HepG2 (cell line): Measurements from ENCODE around the gene SNRPD3. TPM values are rescaled to one million over a fixed set of nuclear protein-coding genes. Genes with fewer than 3 reads are reported as not detected.

Experiments used
- ETV5 ChIP-seq: IDR thresholded peaks from 2 replicates; pipeline ENCODE4 v1.6.1; 2018; ENCODE audit warnings: missing biosample characterization, missing genetic modification reagents, inconsistent platforms, borderline replicate concordance
- IRF2 ChIP-seq: IDR thresholded peaks from 2 replicates; pipeline ENCODE4 v1.6.1; 2018; ENCODE audit warnings: missing genetic modification reagents, missing compliant biosample characterization
- ISL2 ChIP-seq: sonication (generic); formaldehyde crosslinking; IDR thresholded peaks from 2 replicates; pipeline ENCODE4 v1.5.0; 2020; ENCODE audit warnings: missing genetic modification reagents
- MBD4 ChIP-seq: IDR thresholded peaks from 2 replicates; pipeline ENCODE4 v1.6.1; 2012; ENCODE audit warnings: low read length, inconsistent platforms, borderline replicate concordance
- PHF20 ChIP-seq: sonication (generic); formaldehyde crosslinking; IDR thresholded peaks from 2 replicates; pipeline ENCODE4 v1.5.0; 2020; ENCODE audit warnings: mild to moderate bottlenecking, missing genetic modification reagents
- REL ChIP-seq: sonication (generic); formaldehyde crosslinking; conservative IDR thresholded peaks from 2 replicates; pipeline ENCODE4 v1.8.0; 2022; ENCODE audit warnings: mild to moderate bottlenecking, missing genetic modification reagents, moderate library complexity
- ZNF598 ChIP-seq: sonication (generic); formaldehyde crosslinking; IDR thresholded peaks from 2 replicates; pipeline ENCODE4 v1.5.1; 2020; ENCODE audit warnings: mild to moderate bottlenecking, missing genetic modification reagents, borderline replicate concordance
- ZNF678 ChIP-seq: sonication (generic); formaldehyde crosslinking; IDR thresholded peaks from 2 replicates; pipeline ENCODE4 v1.4.0; 2020; ENCODE audit warnings: mild to moderate bottlenecking, missing genetic modification reagents
- ZSCAN22 ChIP-seq: sonication (generic); formaldehyde crosslinking; IDR thresholded peaks from 2 replicates; pipeline ENCODE4 v1.4.0; 2020; ENCODE audit warnings: mild to moderate bottlenecking, missing genetic modification reagents
- polyA plus RNA-seq, 8 experiments: library from polyadenylated mRNA; depleted of rRNA in 3 of 8; stranded (reverse) in 7 of 8; unstranded in 1 of 8; fragments of >200 nt; fragmentation: Illumina TruSeq in 4 of 8; extraction: Trizol in 4 of 8; gene quantifications; 2 replicates each; pipeline versions ENCODE4 v1.2.1 to v1.2.3, GENCODE V29; 2011 to 2016; ENCODE audit warnings: low read depth in 4 of 8, missing spikeins in 1 of 8, mixed read lengths in 1 of 8; ENCODE audit not compliant: insufficient read depth in 1 of 8
- total RNA-seq, 5 experiments: library from RNA; depleted of rRNA; stranded (reverse); fragments of >200 nt; fragmentation: Illumina TruSeq; extraction: Trizol; gene quantifications; 2 replicates each; pipeline ENCODE4 v1.2.3, GENCODE V29; 2016; ENCODE audit warnings: low read depth in 1 of 5
- TF ChIP-seq, protein P1 (sequence below): sonication (generic); formaldehyde crosslinking; IDR thresholded peaks from 2 replicates; pipeline ENCODE4 v1.4.0; 2020; ENCODE audit warnings: mild to moderate bottlenecking, missing genetic modification reagents
- TF ChIP-seq, protein P2 (sequence below): sonication (generic); formaldehyde crosslinking; IDR thresholded peaks from 2 replicates; pipeline ENCODE4 v1.4.0; 2020; ENCODE audit warnings: missing genetic modification reagents, borderline replicate concordance
- TF ChIP-seq, protein P3 (sequence below): sonication (generic); formaldehyde crosslinking; IDR thresholded peaks from 2 replicates; pipeline ENCODE4 v1.4.0; 2020; ENCODE audit warnings: missing genetic modification reagents
- TF ChIP-seq, protein P4 (sequence below): sonication (generic); formaldehyde crosslinking; IDR thresholded peaks from 2 replicates; pipeline ENCODE4 v1.5.0; 2020; ENCODE audit warnings: mild to moderate bottlenecking, missing genetic modification reagents, moderate library complexity

SNRPD3 gene
- total and polyA plus RNA-seq, 2 of the 13 experiments (the other 11 are each of a cell fraction or from before 2014, with no cell fraction given), result 110 to 209 TPM

DNA sequence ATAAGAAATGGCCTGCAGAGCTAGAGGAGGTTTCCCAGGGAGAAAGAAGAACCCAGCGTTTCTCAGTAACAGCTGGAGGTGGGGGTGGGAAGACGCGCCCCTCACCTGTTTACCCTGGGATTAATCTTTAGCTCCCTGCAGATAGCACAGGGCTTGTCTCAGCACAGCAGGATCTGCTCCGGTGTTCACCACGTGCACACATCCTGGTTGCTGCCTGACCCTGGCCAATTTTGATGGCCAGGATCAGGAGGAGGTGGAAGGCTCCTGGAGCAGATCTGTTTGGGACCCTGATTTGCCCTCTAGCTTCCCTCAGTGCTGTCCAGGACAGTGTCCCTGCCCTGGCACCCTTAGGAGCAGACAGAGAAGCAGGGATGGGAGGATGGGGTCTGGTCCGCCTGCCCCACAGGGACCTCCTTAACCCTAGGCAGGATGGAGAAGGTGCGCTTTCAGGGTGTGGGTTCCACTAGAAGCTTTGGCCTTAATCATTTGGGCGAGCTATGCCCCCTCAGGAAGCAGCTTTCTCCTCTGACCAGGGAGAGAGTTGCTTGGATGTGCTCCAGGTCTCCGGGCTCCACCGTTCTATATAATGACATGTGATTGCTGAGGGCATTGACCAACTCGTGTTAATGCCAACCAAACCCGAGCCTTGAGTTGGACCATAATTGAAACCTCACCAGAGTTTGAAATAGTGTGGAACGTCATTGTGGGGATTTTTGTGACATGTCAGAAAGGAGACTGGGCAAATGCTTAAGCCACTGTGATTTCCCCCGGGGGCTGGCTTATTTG, 41.4 kb upstream of the SNRPD3 start (continued):
- TF ChIP-seq, protein P1, sequence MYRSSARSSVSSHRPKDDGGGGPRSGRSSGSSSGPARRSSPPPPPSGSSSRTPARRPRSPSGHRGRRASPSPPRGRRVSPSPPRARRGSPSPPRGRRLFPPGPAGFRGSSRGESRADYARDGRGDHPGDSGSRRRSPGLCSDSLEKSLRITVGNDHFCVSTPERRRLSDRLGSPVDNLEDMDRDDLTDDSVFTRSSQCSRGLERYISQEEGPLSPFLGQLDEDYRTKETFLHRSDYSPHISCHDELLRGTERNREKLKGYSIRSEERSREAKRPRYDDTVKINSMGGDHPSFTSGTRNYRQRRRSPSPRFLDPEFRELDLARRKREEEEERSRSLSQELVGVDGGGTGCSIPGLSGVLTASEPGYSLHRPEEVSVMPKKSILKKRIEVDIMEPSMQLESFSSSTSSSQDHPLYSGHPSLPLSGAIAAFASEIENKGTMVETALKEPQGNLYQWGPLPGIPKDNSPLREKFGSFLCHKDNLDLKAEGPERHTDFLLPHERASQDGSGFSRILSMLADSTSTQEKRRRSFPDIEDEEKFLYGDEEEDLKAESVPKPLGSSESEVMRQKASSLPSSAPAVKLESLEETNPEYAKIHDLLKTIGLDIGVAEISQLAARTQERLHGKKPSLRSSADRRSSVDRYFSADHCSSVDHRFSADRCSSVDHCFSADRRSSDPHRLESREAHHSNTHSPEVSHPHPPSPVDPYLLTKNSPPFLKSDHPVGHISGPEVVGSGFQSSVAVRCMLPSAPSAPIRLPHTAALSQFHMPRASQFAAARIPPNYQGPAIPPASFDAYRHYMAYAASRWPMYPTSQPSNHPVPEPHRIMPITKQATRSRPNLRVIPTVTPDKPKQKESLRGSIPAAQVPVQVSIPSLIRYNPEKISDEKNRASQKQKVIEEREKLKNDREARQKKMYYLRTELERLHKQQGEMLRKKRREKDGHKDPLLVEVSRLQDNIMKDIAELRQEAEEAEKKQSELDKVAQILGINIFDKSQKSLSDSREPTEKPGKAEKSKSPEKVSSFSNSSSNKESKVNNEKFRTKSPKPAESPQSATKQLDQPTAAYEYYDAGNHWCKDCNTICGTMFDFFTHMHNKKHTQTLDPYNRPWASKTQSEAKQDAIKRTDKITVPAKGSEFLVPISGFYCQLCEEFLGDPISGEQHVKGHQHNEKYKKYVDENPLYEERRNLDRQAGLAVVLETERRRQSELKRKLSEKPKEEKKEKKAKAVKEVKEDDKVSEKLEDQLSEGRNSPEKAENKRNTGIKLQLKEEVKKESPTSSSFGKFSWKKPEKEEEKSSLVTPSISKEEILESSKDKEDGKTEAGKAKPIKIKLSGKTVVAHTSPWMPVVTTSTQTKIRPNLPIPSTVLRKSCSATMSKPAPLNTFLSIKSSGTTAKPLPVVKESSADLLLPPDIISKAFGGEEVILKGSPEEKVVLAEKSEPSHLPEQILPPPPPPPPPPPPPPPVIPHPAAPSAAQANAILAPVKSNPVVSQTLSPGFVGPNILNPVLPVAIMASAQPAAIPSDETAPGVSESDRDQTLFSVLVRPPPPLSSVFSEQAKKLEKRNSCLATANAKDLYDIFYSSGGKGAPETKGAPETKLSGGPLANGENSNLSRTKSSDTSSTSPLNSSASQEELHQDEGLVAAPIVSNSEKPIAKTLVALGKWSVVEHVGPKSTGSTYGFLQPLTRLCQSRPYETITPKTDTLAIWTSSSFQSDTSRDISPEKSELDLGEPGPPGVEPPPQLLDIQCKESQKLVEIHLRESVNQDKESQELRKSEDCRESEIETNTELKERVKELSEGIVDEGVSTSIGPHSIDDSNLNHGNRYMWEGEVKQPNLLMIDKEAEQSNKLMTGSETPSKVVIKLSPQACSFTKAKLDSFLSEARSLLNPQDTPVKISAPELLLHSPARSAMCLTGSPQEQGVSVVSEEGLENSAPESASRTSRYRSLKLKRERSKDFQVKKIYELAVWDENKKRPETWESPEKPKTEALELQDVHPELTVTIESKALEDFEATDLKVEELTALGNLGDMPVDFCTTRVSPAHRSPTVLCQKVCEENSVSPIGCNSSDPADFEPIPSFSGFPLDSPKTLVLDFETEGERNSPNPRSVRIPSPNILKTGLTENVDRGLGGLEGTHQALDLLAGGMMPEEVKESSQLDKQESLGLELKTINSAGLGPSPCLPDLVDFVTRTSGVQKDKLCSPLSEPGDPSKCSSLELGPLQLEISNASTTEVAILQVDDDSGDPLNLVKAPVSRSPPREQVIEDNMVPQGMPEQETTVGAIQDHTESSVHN (CRISPR knock-in tag), result peak; percentile 90; the same call in 1 of the 2 replicates
- TF ChIP-seq, protein P2, sequence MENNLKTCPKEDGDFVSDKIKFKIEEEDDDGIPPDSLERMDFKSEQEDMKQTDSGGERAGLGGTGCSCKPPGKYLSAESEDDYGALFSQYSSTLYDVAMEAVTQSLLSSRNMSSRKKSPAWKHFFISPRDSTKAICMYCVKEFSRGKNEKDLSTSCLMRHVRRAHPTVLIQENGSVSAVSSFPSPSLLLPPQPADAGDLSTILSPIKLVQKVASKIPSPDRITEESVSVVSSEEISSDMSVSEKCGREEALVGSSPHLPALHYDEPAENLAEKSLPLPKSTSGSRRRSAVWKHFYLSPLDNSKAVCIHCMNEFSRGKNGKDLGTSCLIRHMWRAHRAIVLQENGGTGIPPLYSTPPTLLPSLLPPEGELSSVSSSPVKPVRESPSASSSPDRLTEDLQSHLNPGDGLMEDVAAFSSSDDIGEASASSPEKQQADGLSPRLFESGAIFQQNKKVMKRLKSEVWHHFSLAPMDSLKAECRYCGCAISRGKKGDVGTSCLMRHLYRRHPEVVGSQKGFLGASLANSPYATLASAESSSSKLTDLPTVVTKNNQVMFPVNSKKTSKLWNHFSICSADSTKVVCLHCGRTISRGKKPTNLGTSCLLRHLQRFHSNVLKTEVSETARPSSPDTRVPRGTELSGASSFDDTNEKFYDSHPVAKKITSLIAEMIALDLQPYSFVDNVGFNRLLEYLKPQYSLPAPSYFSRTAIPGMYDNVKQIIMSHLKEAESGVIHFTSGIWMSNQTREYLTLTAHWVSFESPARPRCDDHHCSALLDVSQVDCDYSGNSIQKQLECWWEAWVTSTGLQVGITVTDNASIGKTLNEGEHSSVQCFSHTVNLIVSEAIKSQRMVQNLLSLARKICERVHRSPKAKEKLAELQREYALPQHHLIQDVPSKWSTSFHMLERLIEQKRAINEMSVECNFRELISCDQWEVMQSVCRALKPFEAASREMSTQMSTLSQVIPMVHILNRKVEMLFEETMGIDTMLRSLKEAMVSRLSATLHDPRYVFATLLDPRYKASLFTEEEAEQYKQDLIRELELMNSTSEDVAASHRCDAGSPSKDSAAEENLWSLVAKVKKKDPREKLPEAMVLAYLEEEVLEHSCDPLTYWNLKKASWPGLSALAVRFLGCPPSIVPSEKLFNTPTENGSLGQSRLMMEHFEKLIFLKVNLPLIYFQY (CRISPR knock-in tag), result peak; percentile 86
- TF ChIP-seq ZSCAN22 (peak; percentile 62; the same call in 1 of the 2 replicates), ETV5 (peak; percentile 93), MBD4 (no peak), PHF20 (CRISPR knock-in tag) (no peak; the same call in 1 of the 2 replicates), REL (CRISPR knock-in tag) (0 out of 2 replicates have a peak, but pooled peaks have one; percentile 66), ZNF678 (CRISPR knock-in tag) (peak; percentile 97), ISL2 (CRISPR knock-in tag) (peak; percentile 87), ZNF598 (CRISPR knock-in tag) (peak; percentile 35; the same call in 1 of the 2 replicates), IRF2 (CRISPR knock-in tag) (peak; percentile 96)
- TF ChIP-seq, protein P3, sequence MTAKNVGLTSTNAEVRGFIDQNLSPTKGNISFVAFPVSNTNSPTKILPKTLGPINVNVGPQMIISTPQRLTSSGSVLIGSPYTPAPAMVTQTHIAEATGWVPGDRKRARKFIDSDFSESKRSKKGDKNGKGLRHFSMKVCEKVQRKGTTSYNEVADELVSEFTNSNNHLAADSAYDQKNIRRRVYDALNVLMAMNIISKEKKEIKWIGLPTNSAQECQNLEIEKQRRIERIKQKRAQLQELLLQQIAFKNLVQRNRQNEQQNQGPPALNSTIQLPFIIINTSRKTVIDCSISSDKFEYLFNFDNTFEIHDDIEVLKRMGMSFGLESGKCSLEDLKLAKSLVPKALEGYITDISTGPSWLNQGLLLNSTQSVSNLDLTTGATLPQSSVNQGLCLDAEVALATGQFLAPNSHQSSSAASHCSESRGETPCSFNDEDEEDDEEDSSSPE (CRISPR knock-in tag), result peak; percentile 96
- TF ChIP-seq, protein P4, sequence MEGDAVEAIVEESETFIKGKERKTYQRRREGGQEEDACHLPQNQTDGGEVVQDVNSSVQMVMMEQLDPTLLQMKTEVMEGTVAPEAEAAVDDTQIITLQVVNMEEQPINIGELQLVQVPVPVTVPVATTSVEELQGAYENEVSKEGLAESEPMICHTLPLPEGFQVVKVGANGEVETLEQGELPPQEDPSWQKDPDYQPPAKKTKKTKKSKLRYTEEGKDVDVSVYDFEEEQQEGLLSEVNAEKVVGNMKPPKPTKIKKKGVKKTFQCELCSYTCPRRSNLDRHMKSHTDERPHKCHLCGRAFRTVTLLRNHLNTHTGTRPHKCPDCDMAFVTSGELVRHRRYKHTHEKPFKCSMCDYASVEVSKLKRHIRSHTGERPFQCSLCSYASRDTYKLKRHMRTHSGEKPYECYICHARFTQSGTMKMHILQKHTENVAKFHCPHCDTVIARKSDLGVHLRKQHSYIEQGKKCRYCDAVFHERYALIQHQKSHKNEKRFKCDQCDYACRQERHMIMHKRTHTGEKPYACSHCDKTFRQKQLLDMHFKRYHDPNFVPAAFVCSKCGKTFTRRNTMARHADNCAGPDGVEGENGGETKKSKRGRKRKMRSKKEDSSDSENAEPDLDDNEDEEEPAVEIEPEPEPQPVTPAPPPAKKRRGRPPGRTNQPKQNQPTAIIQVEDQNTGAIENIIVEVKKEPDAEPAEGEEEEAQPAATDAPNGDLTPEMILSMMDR (CRISPR knock-in tag), result peak; percentile 32; the same call in 1 of the 2 replicates
